Stomach (tissue), 4 donors: ENCODE results near the gene TMEM182.

Source experiments
- CTCF ChIP-seq, 7 experiments: fragments of 450-650 bp in 4 of 7; fragments of 200-600 bp in 3 of 7; sonication (generic) in 3 of 7; IDR thresholded peaks; one replicate each; pipeline ENCODE4 v1.5.1; 2016 to 2019; ENCODE audit warnings: antibody characterized with exemption in 7 of 7, control low read depth in 2 of 7, mild to moderate bottlenecking in 1 of 7
- POLR2AphosphoS5 ChIP-seq, 3 donors: sonication (generic); formaldehyde crosslinking; IDR thresholded peaks; one replicate each; pipeline ENCODE4 v1.6.1; 2016; ENCODE audit warnings: antibody characterized with exemption in 3 of 3

GRCh38 chr2:102784940-102785339 lies 23.1 kb downstream of the TMEM182 start:
- TF ChIP-seq POLR2AphosphoS5 (IDR thresholded peaks at IDR 0.05) (no peak), CTCF (IDR thresholded peaks at IDR 0.05) (no peak)
